ENCODE measurements around the gene ABCC5. TPM values are rescaled to one million over a fixed set of nuclear protein-coding genes. Genes with fewer than 3 reads are reported as not detected.

The ABCC5 gene
- total and polyA plus RNA-seq, 2 of the 8 experiments (the other 6 are each of a cell fraction or from before 2014, with no cell fraction given), result 25.3 to 40.8 TPM

DNA sequence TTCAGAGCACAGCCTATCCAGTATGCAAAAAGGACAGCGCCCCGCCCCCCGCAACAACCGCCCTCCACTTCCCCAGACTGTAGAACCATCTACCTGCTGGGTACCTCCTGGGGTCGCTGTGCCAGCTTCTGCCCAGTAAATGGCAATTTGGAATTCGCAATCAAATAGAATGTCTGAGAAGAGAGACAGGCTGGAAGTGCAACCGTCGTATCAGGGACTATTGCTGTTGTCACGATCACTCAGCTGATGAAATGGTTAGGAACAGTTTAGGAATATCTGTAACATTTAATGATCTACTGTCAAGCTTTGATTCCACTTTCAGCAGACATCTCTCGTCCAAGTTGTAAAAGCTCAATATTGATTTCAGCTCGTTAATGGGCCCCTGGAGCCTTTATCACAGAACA lies 119.7 kb downstream of the ABCC5 start:
- no peaks in the 10 kb centered on the region for H3K79me2 ChIP-seq (ENCODE audit: control insufficient read depth in 1 of 2, insufficient read depth in 2 of 2, low read length in 2 of 2)
- no peaks in the 10 kb centered on the region for H3K9me3 ChIP-seq (ENCODE audit: insufficient read depth in 2 of 2, low read depth in 1 of 2, low read length in 1 of 2)
- TF ChIP-seq CBX8 (IDR thresholded peaks at IDR 0.05; ENCODE audit: borderline replicate concordance, low read depth, low read length) (no peak), BRCA1 (IDR thresholded peaks at IDR 0.05; ENCODE audit: low read depth, low read length) (no peak), KDM5A (IDR thresholded peaks at IDR 0.05; ENCODE audit: low read length) (no peak), RAD21 (IDR thresholded peaks at IDR 0.05 in 1 of 2, conservative IDR thresholded peaks at IDR 0.05 in 1 of 2; ENCODE audit: low read depth in 2 of 2, low read length in 2 of 2) (0 out of 4 replicates have a peak, but pooled peaks of 1 of the 2 experiments have one; percentile 7), POU5F1 (IDR thresholded peaks at IDR 0.05; ENCODE audit: low read depth, low read length) (no peak)
- no peak overlapping the region for H2BK12ac ChIP-seq (ENCODE audit: low read depth, low read length)
- no peak overlapping the region for H2BK5ac ChIP-seq (ENCODE audit: low read depth, low read length)
- H3K9ac ChIP-seq (replicated peaks in 1 of 4; ENCODE audit: extremely low read depth in 1 of 4, low read depth in 3 of 4, low read length in 3 of 4), result no peak overlapping the region
- no peak overlapping the region for H3K4me2 ChIP-seq (ENCODE audit: insufficient read depth in 1 of 2, low read depth in 2 of 2, low read length in 2 of 2)
- H3K4me3 ChIP-seq (ENCODE audit: extremely low read depth in 1 of 4, insufficient read depth in 2 of 4, low read depth in 3 of 4, low read length in 4 of 4), result no peak overlapping the region
- no peak overlapping the region for H2BK120ac ChIP-seq (replicated peaks; ENCODE audit: low read depth, low read length)
- no peak overlapping the region for H3K27ac ChIP-seq (ENCODE audit: low read depth, low read length)
- H3K79me1 ChIP-seq (ENCODE audit: low read depth, low read length), result no peaks in the 10 kb centered on the region
- no peak overlapping the region for H4K8ac ChIP-seq (ENCODE audit: extremely low read depth, insufficient read depth, low read length)
- no peak overlapping the region for H3K23ac ChIP-seq (ENCODE audit: insufficient read length)
- no peak overlapping the region for H2BK20ac ChIP-seq (ENCODE audit: low read length)
- ChIA-PET CTCF (ENCODE audit: partially characterized antibody) (interaction anchor here (0.8 to 6.4 kb wide), 21 partner anchors 8 to 396 kb away, joined by 3 to 28 read pairs (median 4); partner anchors contain the start of genes EEF1AKMT4 and PARL), POLR2A (ENCODE audit: partially characterized antibody) (interaction anchor here (1.5 kb wide), 1 partner anchor 288 kb away, joined by 3 read pairs; the partner anchor contains the start of gene ABCF3)
- DNase-seq (ENCODE audit: low read depth in 1 of 2, low spot score in 2 of 2) (no peak), FAIRE-seq (no peak)
- no peak overlapping the region for H3K56ac ChIP-seq (replicated peaks; ENCODE audit: insufficient read length, low read depth, low read length)
- no peak overlapping the region for H2BK15ac ChIP-seq (ENCODE audit: low read length)
- H3K36me3 ChIP-seq (ENCODE audit: control insufficient read depth in 2 of 4, insufficient read depth in 4 of 4, low read length in 3 of 4), result no peaks in the 10 kb centered on the region
- H4K91ac ChIP-seq (replicated peaks; ENCODE audit: insufficient read length, low read length), result no peak overlapping the region
- no peak overlapping the region for H3K18ac ChIP-seq (ENCODE audit: extremely low read depth, low read length)
- H2AK5ac ChIP-seq (ENCODE audit: low read depth, low read length), result no peak overlapping the region
- no peak overlapping the region for H2AFZ ChIP-seq (ENCODE audit: low read length)
- 76% methylated on average over 11 of the region's 11 CpGs; no CpG with 5 or more reads in 1 of the 2 experiments for WGBS, 2 experiments (ENCODE audit: extremely low coverage in 1 of 2, insufficient coverage in 1 of 2, insufficient read length in 1 of 2, insufficient replicate concordance in 2 of 2, low coverage in 1 of 2, low lambda C conversion rate in 2 of 2, missing lambda C conversion rate in 1 of 2)
- no peak overlapping the region for H3K14ac ChIP-seq (ENCODE audit: insufficient read length)
- peaks cover 0 to 3% (median 0%) of the 10 kb centered on the region in 4 experiments; a peak in 3 of 7 replicates for H3K4me1 ChIP-seq (replicated peaks in 1 of 4; ENCODE audit: control insufficient read depth in 3 of 4, insufficient read depth in 4 of 4, low read length in 3 of 4)
- no peak overlapping the region for H4K5ac ChIP-seq (ENCODE audit: insufficient read length, low read depth, low read length)
- no peaks in the 10 kb centered on the region for H3K27me3 ChIP-seq (replicated peaks in 1 of 4; ENCODE audit: control insufficient read depth in 3 of 4, extremely low read depth in 1 of 4, insufficient read depth in 3 of 4, low read length in 3 of 4)
- H4K20me1 ChIP-seq (replicated peaks in 1 of 2; ENCODE audit: control insufficient read depth in 1 of 2, insufficient read depth in 2 of 2, low read length in 2 of 2), result no peaks in the 10 kb centered on the region
- H3K23me2 ChIP-seq (ENCODE audit: low read depth, low read length), result no peaks in the 10 kb centered on the region
- H3K4ac ChIP-seq (replicated peaks; ENCODE audit: insufficient read length, low read depth, low read length), result no peak overlapping the region

All from H1 (cell line).